ENCODE data around the gene OR6C4. TPM values are rescaled to one million over a fixed set of nuclear protein-coding genes. Genes with fewer than 3 reads are reported as not detected.

OR6C4 gene
- total RNA-seq, 1 experiment from 2014 or later, result not detected

GRCh38 chr12:55501601-55502000, 47.8 kb upstream of the OR6C4 start:
- Mint-ChIP-seq H3K27me3 (ENCODE audit: low read depth) (peaks cover 2% of the 10 kb centered on the region; the same call in 1 of the 2 replicates), H3K4me1 (no peaks in the 10 kb centered on the region)

More at GRCh38 chr12:55501601-55502000, 47.8 kb upstream of the OR6C4 start:
- no peaks in the 10 kb centered on the region for H3K9me3 ChIP-seq (ENCODE audit: control insufficient read depth, low read depth, low read length)
- H3K18ac ChIP-seq (ENCODE audit: insufficient read length, low read depth, low read length), result no peak overlapping the region
- no peaks in the 10 kb centered on the region for H3K79me1 ChIP-seq (ENCODE audit: insufficient read depth, low read depth, low read length, poor library complexity, severe bottlenecking)
- no peak for TF ChIP-seq CTCF (conservative IDR thresholded peaks at IDR 0.05)
- Mint-ChIP-seq H3K36me3 (ENCODE audit: insufficient read depth in 1 of 3, low read depth in 3 of 3) (no peaks in the 10 kb centered on the region), H3K27ac (no peak overlapping the region), H3K4me3 (no peak overlapping the region), H3K9me3 (peaks cover 3% of the 10 kb centered on the region in 2 experiments; a peak in 2 of 5 replicates)
- H3T11ph ChIP-seq (ENCODE audit: low read length), result no peak overlapping the region
- H2AFZ ChIP-seq (ENCODE audit: low read length), result no peak overlapping the region
- H2BK20ac ChIP-seq (ENCODE audit: low read depth, low read length, poor library complexity, severe bottlenecking), result no peak overlapping the region
- H2BK15ac ChIP-seq (ENCODE audit: low read depth, low read length), result no peak overlapping the region
- no peak overlapping the region for H2BK120ac ChIP-seq (ENCODE audit: low read depth, low read length, poor library complexity, severe bottlenecking)
- H3K4me2 ChIP-seq (ENCODE audit: insufficient read depth, insufficient read length, low read length), result no peak overlapping the region
- no peak overlapping the region for H2BK12ac ChIP-seq (ENCODE audit: insufficient read length, low read depth, low read length)
- no peak overlapping the region for H2BK5ac ChIP-seq (ENCODE audit: insufficient read length, low read length)
- no peak overlapping the region for H3K27ac ChIP-seq (ENCODE audit: insufficient read length, low read depth, low read length)
- no peak overlapping the region for H3K9ac ChIP-seq (ENCODE audit: extremely low read depth, insufficient read length, low read length)
- no peak overlapping the region for H4K5ac ChIP-seq (ENCODE audit: insufficient read length, low read depth, low read length)
- no peak for DNase-seq
- WGBS (ENCODE audit: extremely low coverage, insufficient read length, low lambda C conversion rate), result no CpG with 5 or more reads among the region's 2 CpGs
- H4K20me1 ChIP-seq (ENCODE audit: control insufficient read depth, insufficient read depth, insufficient read length), result no peaks in the 10 kb centered on the region
- H3K27me3 ChIP-seq (ENCODE audit: insufficient read depth, low read length), result no peaks in the 10 kb centered on the region
- H3K4me1 ChIP-seq (ENCODE audit: insufficient read depth, low read length), result no peaks in the 10 kb centered on the region; the same call in 1 of the 2 replicates
- H4K8ac ChIP-seq (replicated peaks; ENCODE audit: insufficient read length, low read depth, low read length), result no peak overlapping the region
- no peaks in the 10 kb centered on the region for H3K23me2 ChIP-seq (ENCODE audit: insufficient read length, low read depth, low read length, poor library complexity, severe bottlenecking)
- H2AK5ac ChIP-seq (ENCODE audit: insufficient read length, low read length), result no peak overlapping the region
- no peaks in the 10 kb centered on the region for H3K79me2 ChIP-seq (ENCODE audit: insufficient read depth, low read length)
- H4K91ac ChIP-seq (ENCODE audit: insufficient read length, low read depth, low read length), result no peak overlapping the region
- no peak overlapping the region for H3K4ac ChIP-seq (ENCODE audit: low read depth, low read length)
- H3K56ac ChIP-seq (ENCODE audit: insufficient read length, low read depth, low read length), result no peak overlapping the region
- H3K23ac ChIP-seq (ENCODE audit: insufficient read length, low read depth, low read length), result no peak overlapping the region
- H3K14ac ChIP-seq (ENCODE audit: insufficient read depth, low read length), result no peak overlapping the region
